ENCODE data around the gene GIT2. TPM values are rescaled to one million over a fixed set of nuclear protein-coding genes. Genes with fewer than 3 reads are reported as not detected.

GIT2 gene
- 100 to 1,000 TPM; 108 to 110 TPM for total RNA-seq

GRCh38 chr12:109995686-109996482 is at the start of gene GIT2:
GIT2 (minus strand) TSS chr12:109996368; CDS start chr12:109996224, 144 bp downstream.

GRCh38 chr12:109998904-109999648 is 2.9 kb upstream of the GIT2 start, which contains the start of gene ANKRD13A:
ANKRD13A (plus strand) TSS chr12:109999430; CDS start chr12:109999689, 259 bp downstream.

GRCh38 chr12:109899783-109900751 is 96.1 kb downstream of the GIT2 start, which contains the start of gene TCHP:
TCHP (plus strand) TSS chr12:109900274; CDS start chr12:109903027, 2,753 bp downstream.

GRCh38 chr12:109880043-109880931 is 115.9 kb downstream of the GIT2 start, which contains the start of gene GLTP:
GLTP (minus strand) TSS chr12:109880541; CDS start chr12:109880374, 167 bp downstream.

Other genes with a start within 250 kb of the GIT2 start
- not detected for gene TRPV4, start 163.0 kb downstream of the GIT2 start, total RNA-seq
- 10 to 100 TPM; 21.4 to 23.0 TPM for gene GLTP, start 115.8 kb downstream of the GIT2 start, total RNA-seq
- gene TCHP, start 96.1 kb downstream of the GIT2 start, total RNA-seq, result 10 to 100 TPM; 28.6 to 34.2 TPM
- 10 to 100 TPM; 78.3 TPM for gene ANKRD13A, start 3.1 kb upstream of the GIT2 start, total RNA-seq
- 10 to 100 TPM; 29.8 to 31.7 TPM for gene C12orf76, start 52.2 kb upstream of the GIT2 start, total RNA-seq
- gene IFT81, start 128.0 kb upstream of the GIT2 start, total RNA-seq, result 1 to 10 TPM; 2.1 to 2.4 TPM